OCI-LY3 (cell line): ENCODE data around the gene SPECC1L.

Source experiments
- EZH2phosphoT487 ChIP-seq: fragments of 200-600 bp; shearing (Covaris generic); IDR thresholded peaks from 2 replicates; pipeline ENCODE4 v1.6.1; 2018; ENCODE audit warnings: antibody characterized with exemption, mixed run types, low read depth
- TF ChIP-seq, protein P1 (sequence below): fragments of 200-600, 300-600 bp; sonication (generic); IDR thresholded peaks from 2 replicates; pipeline ENCODE4 v1.5.1; 2014; ENCODE audit warnings: antibody characterized with exemption, low read length, low read depth

DNA sequence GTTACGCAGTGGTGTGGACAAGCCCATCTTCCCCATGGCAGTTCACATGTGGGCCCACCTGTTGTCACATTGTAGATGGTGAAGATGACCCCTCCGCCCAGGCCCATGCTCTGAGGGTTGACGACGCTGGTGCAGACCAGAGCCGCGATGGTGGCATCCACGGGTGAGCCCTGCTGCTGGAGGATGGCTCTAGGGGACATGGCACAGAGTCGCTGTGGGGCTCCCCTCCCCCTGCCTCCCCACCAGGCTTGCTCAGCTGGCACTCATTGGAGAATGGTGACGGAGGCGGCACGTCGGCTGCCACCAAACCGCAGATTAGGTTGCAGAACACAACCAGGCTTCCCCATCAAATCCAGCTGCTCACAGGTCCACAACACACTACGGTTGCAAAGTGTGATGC is 36.8 kb upstream of the SPECC1L start:
- TF ChIP-seq, protein P1, sequence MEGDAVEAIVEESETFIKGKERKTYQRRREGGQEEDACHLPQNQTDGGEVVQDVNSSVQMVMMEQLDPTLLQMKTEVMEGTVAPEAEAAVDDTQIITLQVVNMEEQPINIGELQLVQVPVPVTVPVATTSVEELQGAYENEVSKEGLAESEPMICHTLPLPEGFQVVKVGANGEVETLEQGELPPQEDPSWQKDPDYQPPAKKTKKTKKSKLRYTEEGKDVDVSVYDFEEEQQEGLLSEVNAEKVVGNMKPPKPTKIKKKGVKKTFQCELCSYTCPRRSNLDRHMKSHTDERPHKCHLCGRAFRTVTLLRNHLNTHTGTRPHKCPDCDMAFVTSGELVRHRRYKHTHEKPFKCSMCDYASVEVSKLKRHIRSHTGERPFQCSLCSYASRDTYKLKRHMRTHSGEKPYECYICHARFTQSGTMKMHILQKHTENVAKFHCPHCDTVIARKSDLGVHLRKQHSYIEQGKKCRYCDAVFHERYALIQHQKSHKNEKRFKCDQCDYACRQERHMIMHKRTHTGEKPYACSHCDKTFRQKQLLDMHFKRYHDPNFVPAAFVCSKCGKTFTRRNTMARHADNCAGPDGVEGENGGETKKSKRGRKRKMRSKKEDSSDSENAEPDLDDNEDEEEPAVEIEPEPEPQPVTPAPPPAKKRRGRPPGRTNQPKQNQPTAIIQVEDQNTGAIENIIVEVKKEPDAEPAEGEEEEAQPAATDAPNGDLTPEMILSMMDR = no peak
- no peak for TF ChIP-seq EZH2phosphoT487
